GM18505 (cell line): ENCODE data around the gene ADGRD2.
"Not testable (repeated sequence)": the region's sequence is repeated elsewhere in the genome, so short reads cannot be mapped to it uniquely, and the experiment has no call there.

Experiments used
- ATAC-seq: cut with Tn5 transposase; IDR thresholded peaks from one replicate; pipeline ENCODE4 v1.9.1; 2021; ENCODE audit not compliant: unreplicated experiment
- POLR2A ChIP-seq: IDR thresholded peaks from 4 replicates; pipeline ENCODE4 v1.6.1; 2011; ENCODE audit warnings: borderline replicate concordance; ENCODE audit not compliant: insufficient read depth, insufficient read length; ENCODE audit errors: extremely low read depth

The ADGRD2 gene

GRCh38 chr9:124423591-124423990 lies 26.7 kb upstream of the ADGRD2 start:
- ATAC-seq: no peak
- TF ChIP-seq POLR2A: no peak

GRCh38 chr9:124425733-124426132 lies 24.5 kb upstream of the ADGRD2 start:
- not testable (repeated sequence) for ATAC-seq

GRCh38 chr9:124426361-124426760 lies 23.9 kb upstream of the ADGRD2 start:
- TF ChIP-seq POLR2A: no peak
- ATAC-seq: no peak

GRCh38 chr9:124427281-124427680 lies 23.0 kb upstream of the ADGRD2 start:
- no peak for ATAC-seq
- TF ChIP-seq POLR2A: no peak

- TF ChIP-seq POLR2A: no peak
- no peak for ATAC-seq
Measured at GRCh38 chr9:124428751-124429529, 21.3 kb upstream of the ADGRD2 start.

- no peak for TF ChIP-seq POLR2A
- ATAC-seq: no peak
Measured at GRCh38 chr9:124429530-124429867, 20.8 kb upstream of the ADGRD2 start.

- no peak for ATAC-seq
- no peak for TF ChIP-seq POLR2A
Measured at GRCh38 chr9:124436320-124436719, 13.9 kb upstream of the ADGRD2 start.

GRCh38 chr9:124437086-124437485 lies 13.2 kb upstream of the ADGRD2 start:
- ATAC-seq: no peak

GRCh38 chr9:124438091-124438490 lies 12.2 kb upstream of the ADGRD2 start:
- TF ChIP-seq POLR2A: no peak
- no peak for ATAC-seq

More at GRCh38 chr9:124437086-124437485, 13.2 kb upstream of the ADGRD2 start:
- no peak for TF ChIP-seq POLR2A

- ATAC-seq: no peak
Measured at GRCh38 chr9:124439086-124439485, 11.2 kb upstream of the ADGRD2 start.

GRCh38 chr9:124439686-124440243 lies 10.5 kb upstream of the ADGRD2 start:
- no peak for TF ChIP-seq POLR2A
- ATAC-seq: no peak

More at GRCh38 chr9:124439086-124439485, 11.2 kb upstream of the ADGRD2 start:
- no peak for TF ChIP-seq POLR2A

- no peak for TF ChIP-seq POLR2A
- no peak for ATAC-seq
Measured at GRCh38 chr9:124440786-124441185, 9.5 kb upstream of the ADGRD2 start.

- TF ChIP-seq POLR2A: no peak
- no peak for ATAC-seq
Measured at GRCh38 chr9:124441291-124441690, 9.0 kb upstream of the ADGRD2 start.

GRCh38 chr9:124442379-124442778 lies 7.9 kb upstream of the ADGRD2 start:
- no peak for ATAC-seq
- TF ChIP-seq POLR2A: no peak
